ENCODE measurements around the gene CDK3. TPM values are rescaled to one million over a fixed set of nuclear protein-coding genes. Genes with fewer than 3 reads are reported as not detected.
A peak's percentile ranks its signal among the peaks of the same experiment; 100 is the strongest.

The CDK3 gene
- total and polyA plus RNA-seq, 9 of the 15 experiments (the other 6 are each of a cell fraction or from before 2014, with no cell fraction given) = 0.55 to 8.2 (median 4.7) TPM

GRCh38 chr17:75995385-75995925 is 5.2 kb upstream of the CDK3 start:
- intact Hi-C loops (cut with micrococcal nuclease) = no loop called here
- Histone ChIP-seq H3K79me2 (ENCODE audit: control insufficient read depth, insufficient read depth, low read length) (no peaks in the 10 kb centered on the region), H3K27me3 (ENCODE audit: control insufficient read depth in 2 of 2, insufficient read depth in 2 of 2, low read length in 2 of 2) (no peaks in the 10 kb centered on the region), H3K4me3 (no peak overlapping the region), H3K9me1 (ENCODE audit: control insufficient read depth, insufficient read depth, low read length) (no peaks in the 10 kb centered on the region), H3K4me1 (replicated peaks in 1 of 2; ENCODE audit: control insufficient read depth in 2 of 2, insufficient read depth in 2 of 2, low read length in 2 of 2) (peaks cover 2 to 7% of the 10 kb centered on the region in 2 experiments; a peak in 4 of 5 replicates), H3K36me3 (ENCODE audit: control insufficient read depth, insufficient read depth, low read length) (peaks cover 21% of the 10 kb centered on the region; the same call in 2 of the 3 replicates), H3K27ac (ENCODE audit: extremely low read depth, low read depth, low read length) (no peak overlapping the region), H3K4me2 (ENCODE audit: insufficient read depth, low read length) (no peak overlapping the region), H2AFZ (ENCODE audit: low read depth, low read length) (no peak overlapping the region), H4K20me1 (replicated peaks; ENCODE audit: control insufficient read depth, insufficient read depth, low read length) (no peaks in the 10 kb centered on the region), H3K9ac (ENCODE audit: insufficient read depth in 1 of 2, low read depth in 2 of 2, low read length in 2 of 2) (peak overlapping the region in 1 of 2 experiments; percentile 19; a peak in 1 of 4 replicates), H3K9me3 (replicated peaks; ENCODE audit: control insufficient read depth, insufficient read depth, low read depth, low read length) (no peaks in the 10 kb centered on the region)
- FAIRE-seq = no peak
- in situ Hi-C loops (cut with MboI) = no loop called here
- no peak for DNase-seq (ENCODE audit: extremely low read depth in 1 of 4, low spot score in 3 of 4)
- TF ChIP-seq SAP30 (IDR thresholded peaks at IDR 0.05; ENCODE audit: borderline replicate concordance, insufficient read depth, low read depth, low read length, poor library complexity, severe bottlenecking) (no peak), IRF1 (CRISPR knock-in tag; IDR thresholded peaks at IDR 0.05; ENCODE audit: borderline replicate concordance) (no peak), SMARCA4 (IDR thresholded peaks at IDR 0.05) (no peak), CREB3L1 (IDR thresholded peaks at IDR 0.05; ENCODE audit: borderline replicate concordance, low read depth) (no peak), KLF10 (CRISPR knock-in tag; IDR thresholded peaks at IDR 0.05) (no peak), HDAC6 (IDR thresholded peaks at IDR 0.05; ENCODE audit: low read depth, low read length) (no peak), ARID1B (IDR thresholded peaks at IDR 0.05) (no peak), MEIS2 (IDR thresholded peaks at IDR 0.05; ENCODE audit: partially characterized antibody) (no peak)
- POLR2A ChIA-PET = interaction anchor here (0.5 to 0.8 kb wide), 5 partner anchors 11 to 90 kb away, joined by 3 to 4 read pairs (median 3); no protein-coding TSS in a partner anchor
- ATAC-seq = no peak
- BruUV-seq (replicated peaks) = no TSS peak
- CTCF ChIA-PET (ENCODE audit: low intra/inter-chr PET ratio) = no interaction called here
- WGBS (ENCODE audit: insufficient coverage, low coverage, missing lambda C conversion rate) = 83% methylated on average over 6 of the region's 7 CpGs

Measured in K562 (cell line).